ENCODE measurements around the gene VWCE. TPM values are rescaled to one million over a fixed set of nuclear protein-coding genes. Genes with fewer than 3 reads are reported as not detected.

Gene VWCE, protein sequence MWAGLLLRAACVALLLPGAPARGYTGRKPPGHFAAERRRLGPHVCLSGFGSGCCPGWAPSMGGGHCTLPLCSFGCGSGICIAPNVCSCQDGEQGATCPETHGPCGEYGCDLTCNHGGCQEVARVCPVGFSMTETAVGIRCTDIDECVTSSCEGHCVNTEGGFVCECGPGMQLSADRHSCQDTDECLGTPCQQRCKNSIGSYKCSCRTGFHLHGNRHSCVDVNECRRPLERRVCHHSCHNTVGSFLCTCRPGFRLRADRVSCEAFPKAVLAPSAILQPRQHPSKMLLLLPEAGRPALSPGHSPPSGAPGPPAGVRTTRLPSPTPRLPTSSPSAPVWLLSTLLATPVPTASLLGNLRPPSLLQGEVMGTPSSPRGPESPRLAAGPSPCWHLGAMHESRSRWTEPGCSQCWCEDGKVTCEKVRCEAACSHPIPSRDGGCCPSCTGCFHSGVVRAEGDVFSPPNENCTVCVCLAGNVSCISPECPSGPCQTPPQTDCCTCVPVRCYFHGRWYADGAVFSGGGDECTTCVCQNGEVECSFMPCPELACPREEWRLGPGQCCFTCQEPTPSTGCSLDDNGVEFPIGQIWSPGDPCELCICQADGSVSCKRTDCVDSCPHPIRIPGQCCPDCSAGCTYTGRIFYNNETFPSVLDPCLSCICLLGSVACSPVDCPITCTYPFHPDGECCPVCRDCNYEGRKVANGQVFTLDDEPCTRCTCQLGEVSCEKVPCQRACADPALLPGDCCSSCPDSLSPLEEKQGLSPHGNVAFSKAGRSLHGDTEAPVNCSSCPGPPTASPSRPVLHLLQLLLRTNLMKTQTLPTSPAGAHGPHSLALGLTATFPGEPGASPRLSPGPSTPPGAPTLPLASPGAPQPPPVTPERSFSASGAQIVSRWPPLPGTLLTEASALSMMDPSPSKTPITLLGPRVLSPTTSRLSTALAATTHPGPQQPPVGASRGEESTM
- total RNA-seq: 0.04 and 0.23 TPM in 2 replicates

DNA sequence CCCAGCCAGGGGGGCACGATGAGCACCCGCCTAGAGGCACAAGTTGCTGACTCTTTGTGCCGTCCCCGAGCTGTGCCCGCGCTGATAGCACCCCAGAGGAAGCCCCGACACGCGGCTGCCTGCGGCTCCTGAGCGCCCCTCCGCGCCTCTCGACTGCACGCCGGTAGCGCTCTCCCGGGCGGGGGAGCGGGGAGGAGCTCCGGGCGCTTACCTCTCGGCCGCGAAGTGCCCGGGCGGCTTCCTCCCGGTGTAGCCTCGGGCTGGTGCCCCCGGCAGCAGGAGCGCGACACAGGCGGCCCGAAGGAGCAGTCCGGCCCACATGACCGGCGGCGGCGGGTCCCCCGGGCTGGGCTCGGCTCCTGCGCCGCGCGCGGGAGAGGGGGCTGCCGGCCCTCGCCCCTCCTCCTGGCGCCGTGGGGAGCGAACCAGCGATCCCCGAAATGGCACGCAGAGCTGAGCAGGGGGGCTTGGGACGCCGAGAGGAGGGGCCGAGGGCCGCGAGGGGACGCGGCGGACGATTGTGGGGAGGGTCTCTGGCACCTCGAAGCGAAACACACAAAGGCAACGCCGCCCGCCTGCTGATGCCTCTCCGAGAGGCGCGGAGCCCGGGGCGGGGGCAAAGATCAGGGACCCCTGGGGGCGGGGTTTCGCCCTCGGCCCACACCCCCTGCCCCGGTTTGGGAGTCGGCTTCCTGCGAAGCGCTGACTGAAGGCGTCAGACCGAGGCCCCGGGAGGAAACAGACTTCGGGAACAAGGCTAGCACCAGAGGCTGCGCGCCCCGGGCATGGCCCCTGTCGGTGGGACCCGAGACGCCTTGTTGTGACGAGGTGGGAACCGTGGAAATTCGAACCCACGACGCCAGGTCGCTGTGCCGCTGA lies at the start of gene VWCE:
Gene VWCE (minus strand): TSS at position 600 of the 879 bp plus-strand sequence. CDS start 279 bp downstream, at position 321.

GRCh38 chr11:61332797-61333549 lies 37.9 kb upstream of the VWCE start, which contains the start of the genes DDB1 and TKFC:
Gene DDB1 (minus strand): TSS chr11:61333105. CDS start chr11:61332968, 137 bp downstream.
Gene TKFC (plus strand): TSS chr11:61333228. CDS start chr11:61334729, 1,501 bp downstream.

DNA sequence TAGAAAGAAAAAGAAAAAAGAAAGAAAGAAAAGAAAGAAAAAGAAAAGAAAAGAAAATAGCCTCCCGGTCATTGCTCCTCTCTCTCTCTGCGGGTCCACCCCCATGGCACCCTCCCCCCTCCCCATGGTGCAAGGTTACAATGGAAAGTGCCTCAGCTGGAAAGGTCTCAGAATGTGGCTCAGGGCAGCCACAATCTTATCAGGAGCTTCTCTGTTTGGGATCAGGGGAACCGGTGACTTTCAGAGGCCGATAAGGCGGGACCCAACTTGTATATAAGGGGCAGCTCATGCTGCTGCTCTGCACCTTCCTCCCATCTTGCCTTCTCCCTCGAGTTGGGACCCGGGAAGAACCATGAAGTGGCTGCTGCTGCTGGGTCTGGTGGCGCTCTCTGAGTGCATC lies 54.2 kb downstream of the VWCE start, which contains the start of gene PGA5:
Gene PGA5 (plus strand): TSS at position 301 of the 400 bp plus-strand sequence. CDS start 52 bp downstream, at position 353.

DNA sequence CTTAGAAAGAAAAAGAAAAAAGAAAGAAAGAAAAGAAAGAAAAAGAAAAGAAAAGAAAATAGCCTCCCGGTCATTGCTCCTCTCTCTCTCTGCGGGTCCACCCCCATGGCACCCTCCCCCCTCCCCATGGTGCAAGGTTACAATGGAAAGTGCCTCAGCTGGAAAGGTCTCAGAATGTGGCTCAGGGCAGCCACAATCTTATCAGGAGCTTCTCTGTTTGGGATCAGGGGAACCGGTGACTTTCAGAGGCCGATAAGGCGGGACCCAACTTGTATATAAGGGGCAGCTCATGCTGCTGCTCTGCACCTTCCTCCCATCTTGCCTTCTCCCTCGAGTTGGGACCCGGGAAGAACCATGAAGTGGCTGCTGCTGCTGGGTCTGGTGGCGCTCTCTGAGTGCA lies 73.1 kb downstream of the VWCE start, which contains the start of gene PGA4:
Gene PGA4 (plus strand): TSS at position 301 of the 400 bp plus-strand sequence. CDS start 54 bp downstream, at position 355.

Other genes starting within 250 kb of the VWCE start
- gene CD5, start 192.8 kb downstream of the VWCE start, total RNA-seq: not detected in 2 replicates
- 11.5 and 14.9 TPM in 2 replicates for gene VPS37C, start 133.9 kb downstream of the VWCE start, total RNA-seq
- not detected in 2 replicates for gene PGA3, start 91.8 kb downstream of the VWCE start, total RNA-seq
- gene PGA4, start 73.0 kb downstream of the VWCE start, total RNA-seq: not detected in 2 replicates
- gene PGA5, start 54.1 kb downstream of the VWCE start, total RNA-seq: not detected in 2 replicates
- gene DDB1, start 37.8 kb upstream of the VWCE start, total RNA-seq: 163 and 190 TPM in 2 replicates
- gene TKFC, start 37.9 kb upstream of the VWCE start, total RNA-seq: 30.3 and 34.4 TPM in 2 replicates
- gene CYB561A3, start 66.6 kb upstream of the VWCE start, total RNA-seq: 42.1 and 47.6 TPM in 2 replicates
- 24.3 and 44.9 TPM in 2 replicates for gene TMEM138, start 67.1 kb upstream of the VWCE start, total RNA-seq
- 12.0 and 12.3 TPM in 2 replicates for gene TMEM216, start 97.3 kb upstream of the VWCE start, total RNA-seq
- gene CPSF7, start 134.7 kb upstream of the VWCE start, total RNA-seq: 29.0 and 31.1 TPM in 2 replicates
- gene SDHAF2, start 134.8 kb upstream of the VWCE start, total RNA-seq: 18.0 and 38.8 TPM in 2 replicates
- not detected in 2 replicates for gene LRRC10B, start 213.4 kb upstream of the VWCE start, total RNA-seq